IMR-90 (cell line): ENCODE results near the gene NAT10. TPM values are rescaled to one million over a fixed set of nuclear protein-coding genes. Genes with fewer than 3 reads are reported as not detected.

ENCODE experiments used
- ATAC-seq: fragments of 200-7000 bp; cut with Tn5 transposase; 2 replicates; pipeline ENCODE4 v1.9.1; 2020; ENCODE audit warnings: low read depth, mild to moderate bottlenecking, moderate library complexity
- BruUV-seq: library from RNA; stranded (reverse); fragments of 400-500 nt; replicated peaks from 2 replicates; lab custom pipeline; 2021; lab: Mats Ljungman, UMichigan
- CTCF ChIA-PET: fragments of 300-600 bp; formaldehyde crosslinking; extraction: SDS; loops from one replicate; lab custom pipeline; 2021; ENCODE audit warnings: antibody characterized with exemption; lab: Yijun Ruan, JAX
- POLR2A ChIA-PET: fragments of 300-600 bp; sonication (Branson Sonifier 250); formaldehyde crosslinking; loops from one replicate; lab custom pipeline; 2022; ENCODE audit warnings: antibody characterized with exemption; ENCODE audit not compliant: unreplicated experiment; lab: Charles Lee
- DNase-seq: peaks from one replicate; pipeline ENCODE4 v3.0.0; 2013
- H2AFZ ChIP-seq: replicated peaks from 2 replicates; pipeline ENCODE3; 2013; ENCODE audit warnings: low read length, mild to moderate bottlenecking; ENCODE audit not compliant: poor library complexity
- H2AK5ac ChIP-seq: 2 replicates; pipeline ENCODE4 v1.6.1; 2013; ENCODE audit warnings: low read depth, low read length, inconsistent platforms
- H2AK9ac ChIP-seq: replicated peaks from 2 replicates; pipeline ENCODE3; 2013; ENCODE audit warnings: mild to moderate bottlenecking, low read depth, low read length, moderate library complexity; ENCODE audit not compliant: poor library complexity
- H2BK120ac ChIP-seq: 2 replicates; pipeline ENCODE4 v1.6.1; 2013; ENCODE audit warnings: low read depth, low read length, inconsistent platforms
- H2BK15ac ChIP-seq: 3 replicates; pipeline ENCODE4 v1.6.1; 2013; ENCODE audit warnings: low read depth, low read length, inconsistent platforms
- H2BK20ac ChIP-seq: 2 replicates; pipeline ENCODE4 v1.6.1; 2013; ENCODE audit warnings: low read depth, mild to moderate bottlenecking, inconsistent platforms, low read length, moderate library complexity
- H2BK5ac ChIP-seq: 2 replicates; pipeline ENCODE4 v1.6.1; 2013; ENCODE audit warnings: mild to moderate bottlenecking, low read depth, low read length, inconsistent platforms; ENCODE audit not compliant: poor library complexity, severe bottlenecking
- H3K14ac ChIP-seq: replicated peaks from 2 replicates; pipeline ENCODE4 v1.6.1; 2013; ENCODE audit warnings: low read depth, low read length, inconsistent platforms
- H3K18ac ChIP-seq: 2 replicates; pipeline ENCODE4 v1.6.1; 2013; ENCODE audit warnings: low read depth, low read length, control low read depth
- H3K23ac ChIP-seq: 2 replicates; pipeline ENCODE4 v1.6.1; 2013; ENCODE audit warnings: low read depth, low read length, inconsistent platforms
- H3K27ac ChIP-seq: 2 replicates; pipeline ENCODE4 v1.5.1; 2013; ENCODE audit warnings: mild to moderate bottlenecking, control low read depth, low read length; ENCODE audit not compliant: insufficient read depth
- H3K27me3 ChIP-seq: 2 replicates; pipeline ENCODE4 v1.6.1; 2013; ENCODE audit warnings: low read length; ENCODE audit not compliant: control insufficient read depth, insufficient read depth
- H3K36me3 ChIP-seq: 2 replicates; pipeline ENCODE4 v1.6.1; 2013; ENCODE audit warnings: low read length, mixed read lengths; ENCODE audit not compliant: control insufficient read depth, insufficient read depth
- H3K4ac ChIP-seq: 2 replicates; pipeline ENCODE4 v1.6.1; 2013; ENCODE audit warnings: low read depth, low read length, inconsistent platforms
- H3K4me1 ChIP-seq: 2 replicates; pipeline ENCODE4 v1.6.1; 2013; ENCODE audit warnings: low read length, mixed read lengths; ENCODE audit not compliant: control insufficient read depth, insufficient read depth
- H3K4me2 ChIP-seq: 2 replicates; pipeline ENCODE4 v1.6.1; 2013; ENCODE audit warnings: low read depth, mild to moderate bottlenecking, control low read depth, low read length, moderate library complexity
- H3K4me3 ChIP-seq: 2 replicates; pipeline ENCODE4 v1.5.1; 2013; ENCODE audit warnings: low read depth, mild to moderate bottlenecking, control low read depth, low read length, moderate library complexity; ENCODE audit not compliant: insufficient read depth
- H3K56ac ChIP-seq: 2 replicates; pipeline ENCODE4 v1.6.1; 2013; ENCODE audit warnings: low read length, inconsistent platforms; ENCODE audit not compliant: insufficient read depth; ENCODE audit errors: extremely low read depth
- H3K79me1 ChIP-seq, 2 experiments: 2 replicates each; pipeline ENCODE4 v1.6.1; 2013; ENCODE audit warnings: low read length in 2 of 2, inconsistent platforms in 1 of 2, low read depth in 1 of 2
- H3K9ac ChIP-seq: 2 replicates; pipeline ENCODE4 v1.6.1; 2013; ENCODE audit warnings: low read depth, low read length, control low read depth
- H3K9me1 ChIP-seq: 2 replicates; pipeline ENCODE4 v1.6.1; 2013; ENCODE audit warnings: low read length, inconsistent platforms; ENCODE audit not compliant: insufficient read depth
- H3K9me3 ChIP-seq: 2 replicates; pipeline ENCODE4 v1.6.1; 2013; ENCODE audit warnings: low read length; ENCODE audit not compliant: control insufficient read depth, insufficient read depth
- H4K20me1 ChIP-seq: 2 replicates; pipeline ENCODE4 v1.6.1; 2013; ENCODE audit warnings: low read length, inconsistent platforms; ENCODE audit not compliant: insufficient read depth
- H4K5ac ChIP-seq: 2 replicates; pipeline ENCODE4 v1.6.1; 2013; ENCODE audit warnings: mild to moderate bottlenecking, low read depth, low read length, control low read depth
- H4K8ac ChIP-seq, 2 experiments: 2 replicates each; pipeline ENCODE4 v1.6.1; 2013; ENCODE audit warnings: low read depth in 2 of 2, low read length in 2 of 2, control low read depth in 1 of 2, inconsistent platforms in 1 of 2
- H4K91ac ChIP-seq: 2 replicates; pipeline ENCODE4 v1.6.1; 2013; ENCODE audit warnings: low read depth, low read length, inconsistent platforms; ENCODE audit not compliant: insufficient read depth
- BHLHE40 ChIP-seq: fragments of 150-350 bp; IDR thresholded peaks from 2 replicates; pipeline ENCODE4 v1.6.1; 2016; ENCODE audit warnings: mild to moderate bottlenecking, low read depth, low read length
- CEBPB ChIP-seq: IDR thresholded peaks from 2 replicates; pipeline ENCODE4 v1.6.1; 2012; ENCODE audit warnings: low read depth, low read length, improper control_type of control experiment
- CHD1 ChIP-seq: IDR thresholded peaks from 2 replicates; pipeline ENCODE4 v1.6.1; 2012; ENCODE audit warnings: low read depth, low read length, improper control_type of control experiment
- ELK1 ChIP-seq: fragments of 150-350 bp; IDR thresholded peaks from 2 replicates; pipeline ENCODE4 v1.6.1; 2016; ENCODE audit warnings: low read depth, mild to moderate bottlenecking, low read length, moderate library complexity, borderline replicate concordance
- MAZ ChIP-seq: IDR thresholded peaks from 2 replicates; pipeline ENCODE4 v1.6.1; 2012; ENCODE audit warnings: low read depth, mild to moderate bottlenecking, low read length, improper control_type of control experiment, moderate library complexity, borderline replicate concordance
- MXI1 ChIP-seq: IDR thresholded peaks from 2 replicates; pipeline ENCODE4 v1.6.1; 2012; ENCODE audit warnings: low read depth, mild to moderate bottlenecking, low read length, moderate library complexity, borderline replicate concordance
- NFE2L2 ChIP-seq: fragments of 150-350 bp; IDR thresholded peaks from 2 replicates; pipeline ENCODE4 v1.6.1; 2016; ENCODE audit warnings: low read depth, mild to moderate bottlenecking, low read length
- RAD21 ChIP-seq: IDR thresholded peaks from 2 replicates; pipeline ENCODE4 v1.6.1; 2012; ENCODE audit warnings: low read length, improper control_type of control experiment
- RCOR1 ChIP-seq: IDR thresholded peaks from 2 replicates; pipeline ENCODE4 v1.6.1; 2012; ENCODE audit warnings: mild to moderate bottlenecking, low read length, improper control_type of control experiment; ENCODE audit not compliant: insufficient replicate concordance
- RFX5 ChIP-seq: IDR thresholded peaks from 2 replicates; pipeline ENCODE4 v1.8.0; 2012; ENCODE audit warnings: low read depth, mild to moderate bottlenecking, low read length, moderate library complexity
- SMC3 ChIP-seq: fragments of 150-350 bp; IDR thresholded peaks from 2 replicates; pipeline ENCODE4 v1.6.1; 2016; ENCODE audit warnings: low read depth, mild to moderate bottlenecking, antibody characterized with exemption, low read length, moderate library complexity
- USF2 ChIP-seq: fragments of 150-350 bp; IDR thresholded peaks from 2 replicates; pipeline ENCODE4 v1.6.1; 2017; ENCODE audit warnings: mild to moderate bottlenecking, antibody characterized with exemption, low read length, low read depth
- WGBS, 2 experiments: methylation state at CpG; one replicate each; pipeline versions ENCODE4 v1.1.5 to v1.1.7; 2013; ENCODE audit warnings: missing lambda C conversion rate in 2 of 2; ENCODE audit not compliant: insufficient read length in 1 of 2; ENCODE audit errors: extremely low coverage in 2 of 2; 5-methylcytosine and 5-hydroxymethylcytosine counted together
- dilution Hi-C: fragments of 300-500 bp; cut with HindIII; formaldehyde crosslinking; loops from one replicate; pipeline ENCODE4 v1.14.3; 2018; ENCODE audit warnings: low sequenced_read_pairs; ENCODE audit not compliant: unreplicated experiment
- in situ Hi-C: fragments of 300-500 bp; cut with MboI; formaldehyde crosslinking; loops from 3 replicates; pipeline ENCODE4 v1.14.3; 2019; ENCODE audit warnings: low sequenced_read_pairs, inconsistent platforms, mixed read lengths
- intact Hi-C: fragments of 100-400 bp; cut with micrococcal nuclease; formaldehyde crosslinking; loops from 2 replicates; pipeline ENCODE4 v1.10.0; 2022
- polyA plus RNA-seq, 3 experiments: library from polyadenylated mRNA; depleted of rRNA; stranded (reverse); fragments of >200 nt; gene quantifications; 2 replicates each; pipeline ENCODE4 v1.2.3, GENCODE V29; 2012; ENCODE audit warnings: low replicate concordance in 1 of 3
- total RNA-seq: library from RNA; depleted of rRNA; stranded (reverse); fragments of >200 nt; gene quantifications from 2 replicates; pipeline ENCODE4 v1.2.3, GENCODE V29; 2012

Gene NAT10
- total and polyA plus RNA-seq, 2 of the 4 experiments (the other 2 are of a cell fraction) = 28.1 to 34.8 TPM

DNA sequence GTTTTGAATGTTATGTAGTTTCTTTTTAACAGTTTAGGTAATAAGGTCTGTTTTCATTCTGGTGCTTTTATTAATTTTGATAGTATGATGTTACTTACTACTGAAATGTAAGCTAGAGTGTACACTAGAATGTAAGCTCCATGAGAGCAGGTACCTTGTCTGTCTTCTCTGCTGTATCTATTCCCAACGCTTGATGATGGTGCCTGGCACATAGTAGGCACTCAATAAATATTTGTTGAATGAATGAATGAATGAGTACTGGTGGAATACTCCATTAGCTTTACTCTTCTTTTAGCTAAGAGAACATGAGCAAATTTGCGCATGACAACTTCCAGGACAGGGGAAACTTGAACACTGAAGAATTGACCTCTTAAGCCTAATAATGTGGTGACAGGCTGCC, 6.6 kb upstream of the NAT10 start:
- intact Hi-C loops (no loop called here), in situ Hi-C loops (no loop called here), dilution Hi-C loops (no loop called here)
- CTCF ChIA-PET = no interaction called here
- Histone ChIP-seq H3K79me1 (peaks cover 9 to 13% of the 10 kb centered on the region in 2 experiments; a peak in 3 of 4 replicates), H2AK5ac (no peak overlapping the region), H2BK15ac (no peak overlapping the region), H3K4me1 (no peaks in the 10 kb centered on the region), H3K9ac (no peak overlapping the region), H4K20me1 (peaks cover 4% of the 10 kb centered on the region; the same call in 1 of the 2 replicates), H3K9me3 (no peaks in the 10 kb centered on the region), H3K36me3 (peaks cover 39% of the 10 kb centered on the region), H4K8ac (no peak overlapping the region), H3K9me1 (no peaks in the 10 kb centered on the region), H2AK9ac (no peak overlapping the region), H3K27ac (no peak overlapping the region), H3K56ac (no peak overlapping the region), H2BK5ac (no peak overlapping the region), H3K4ac (no peak overlapping the region), H4K91ac (no peak overlapping the region), H3K14ac (no peak overlapping the region), H3K4me2 (no peak overlapping the region), H3K23ac (no peak overlapping the region), H2BK120ac (no peak overlapping the region), H3K18ac (no peak overlapping the region), H3K4me3 (no peak overlapping the region), H3K27me3 (no peaks in the 10 kb centered on the region), H2AFZ (no peak overlapping the region), H2BK20ac (no peak overlapping the region), H4K5ac (no peak overlapping the region)
- no peak for ATAC-seq
- POLR2A ChIA-PET = interaction anchor here (0.6 kb wide), 1 partner anchor 12 kb away, joined by 10 read pairs; no protein-coding TSS in a partner anchor
- TF ChIP-seq SMC3 = no peak
- TF ChIP-seq BHLHE40 = no peak
- TF ChIP-seq NFE2L2 = no peak
- TF ChIP-seq CEBPB = no peak
- TF ChIP-seq MXI1 = no peak
- no peak for TF ChIP-seq USF2
- no peak for TF ChIP-seq RFX5
- no peak for TF ChIP-seq RAD21
- no peak for TF ChIP-seq RCOR1
- TF ChIP-seq MAZ = no peak
- no peak for TF ChIP-seq ELK1
- TF ChIP-seq CHD1 = no peak
- no CpG with 5 or more reads among the region's 2 CpGs for WGBS, 2 experiments
- BruUV-seq = no TSS peak
- DNase-seq = no peak
